ENCODE measurements around the gene DBH. TPM values are rescaled to one million over a fixed set of nuclear protein-coding genes. Genes with fewer than 3 reads are reported as not detected.
"Not testable (repeated sequence)": the region's sequence is repeated elsewhere in the genome, so short reads cannot be mapped to it uniquely, and the experiment has no call there.

The DBH gene
- total RNA-seq, 3 donors from 2014 or later = not detected

DNA sequence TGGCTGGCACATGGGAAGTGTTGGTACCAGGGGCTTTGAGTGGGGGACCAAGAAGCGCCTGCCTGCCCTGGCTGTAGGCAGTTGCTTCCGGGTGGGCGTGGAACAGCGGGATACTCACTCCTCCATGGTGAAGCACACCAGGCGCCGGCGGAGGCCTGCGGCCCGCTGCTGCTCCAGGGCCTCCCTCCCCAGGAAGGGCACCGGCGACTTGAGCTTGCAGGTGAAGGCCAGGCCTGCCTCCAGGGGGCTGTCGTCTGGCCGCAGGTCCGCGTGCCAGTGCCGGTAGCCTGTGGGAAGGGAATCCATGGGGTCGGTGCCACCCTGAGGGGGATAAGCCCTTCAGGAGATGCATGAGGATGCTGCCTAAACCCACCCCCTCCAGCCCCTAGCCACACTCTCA, 34.3 kb downstream of the DBH start:
- intact Hi-C loops (cut with DNase I, micrococcal nuclease) = no loop called here
- TF ChIP-seq, protein P1, sequence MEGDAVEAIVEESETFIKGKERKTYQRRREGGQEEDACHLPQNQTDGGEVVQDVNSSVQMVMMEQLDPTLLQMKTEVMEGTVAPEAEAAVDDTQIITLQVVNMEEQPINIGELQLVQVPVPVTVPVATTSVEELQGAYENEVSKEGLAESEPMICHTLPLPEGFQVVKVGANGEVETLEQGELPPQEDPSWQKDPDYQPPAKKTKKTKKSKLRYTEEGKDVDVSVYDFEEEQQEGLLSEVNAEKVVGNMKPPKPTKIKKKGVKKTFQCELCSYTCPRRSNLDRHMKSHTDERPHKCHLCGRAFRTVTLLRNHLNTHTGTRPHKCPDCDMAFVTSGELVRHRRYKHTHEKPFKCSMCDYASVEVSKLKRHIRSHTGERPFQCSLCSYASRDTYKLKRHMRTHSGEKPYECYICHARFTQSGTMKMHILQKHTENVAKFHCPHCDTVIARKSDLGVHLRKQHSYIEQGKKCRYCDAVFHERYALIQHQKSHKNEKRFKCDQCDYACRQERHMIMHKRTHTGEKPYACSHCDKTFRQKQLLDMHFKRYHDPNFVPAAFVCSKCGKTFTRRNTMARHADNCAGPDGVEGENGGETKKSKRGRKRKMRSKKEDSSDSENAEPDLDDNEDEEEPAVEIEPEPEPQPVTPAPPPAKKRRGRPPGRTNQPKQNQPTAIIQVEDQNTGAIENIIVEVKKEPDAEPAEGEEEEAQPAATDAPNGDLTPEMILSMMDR (IDR thresholded peaks at IDR 0.05) = no peak
- Histone ChIP-seq H3K9me3 (no peaks in the 10 kb centered on the region), H3K4me1 (ENCODE audit: low read depth) (no peaks in the 10 kb centered on the region), H3K36me3 (ENCODE audit: low read depth) (no peaks in the 10 kb centered on the region), H3K4me3 (no peak overlapping the region)
- no peak for ATAC-seq
- no peak for DNase-seq

DNA sequence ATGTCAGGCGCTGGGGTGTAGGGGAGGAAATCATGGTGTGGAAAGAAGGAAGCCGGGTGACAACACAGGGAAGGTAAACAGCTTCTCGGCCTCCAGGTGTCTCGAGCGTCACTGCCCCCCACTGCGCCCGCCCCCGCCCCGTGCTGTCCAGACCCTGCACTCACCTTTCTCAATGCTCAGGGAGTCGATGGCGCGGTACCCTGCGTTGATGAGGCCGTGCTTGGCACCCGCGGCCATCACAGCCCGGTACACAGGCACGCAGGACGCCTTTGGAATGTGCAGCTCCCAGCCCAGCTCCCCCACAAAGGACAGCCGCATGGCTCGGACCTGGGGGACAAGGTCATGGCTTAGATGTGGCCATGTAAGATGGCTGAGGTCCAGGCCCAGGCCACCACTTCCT, 35.2 kb downstream of the DBH start:
- intact Hi-C loops (cut with DNase I, micrococcal nuclease) = no loop called here
- Histone ChIP-seq H3K4me3 (no peak overlapping the region), H3K9me3 (no peaks in the 10 kb centered on the region), H3K4me1 (ENCODE audit: low read depth) (no peaks in the 10 kb centered on the region), H3K36me3 (ENCODE audit: low read depth) (no peaks in the 10 kb centered on the region)
- ATAC-seq (no peak), DNase-seq (no peak)
- TF ChIP-seq, protein P1 (IDR thresholded peaks at IDR 0.05) = no peak

GRCh38 chr9:133672503-133673257, 36.5 kb downstream of the DBH start:
- Histone ChIP-seq H3K36me3 (ENCODE audit: low read depth) (no peaks in the 10 kb centered on the region), H3K9me3 (no peaks in the 10 kb centered on the region), H3K4me3 (no peak overlapping the region), H3K4me1 (ENCODE audit: low read depth) (no peaks in the 10 kb centered on the region)
- intact Hi-C loops (cut with DNase I, micrococcal nuclease) = no loop called here
- TF ChIP-seq, protein P1 (IDR thresholded peaks at IDR 0.05) = no peak
- peak in 1 of 3 donors; percentile 22 for DNase-seq
- no peak for ATAC-seq

- DNase-seq (peak in 1 of 3 donors; percentile 21), ATAC-seq (no peak)
- Histone ChIP-seq H3K36me3 (ENCODE audit: low read depth) (no peaks in the 10 kb centered on the region), H3K9me3 (no peaks in the 10 kb centered on the region), H3K4me3 (no peak overlapping the region), H3K4me1 (ENCODE audit: low read depth) (no peaks in the 10 kb centered on the region)
- intact Hi-C loops (cut with DNase I, micrococcal nuclease) = no loop called here
- TF ChIP-seq, protein P1 (IDR thresholded peaks at IDR 0.05) = no peak
Observed at GRCh38 chr9:133673258-133673655, 37.1 kb downstream of the DBH start.

- peak in 1 of 3 donors; percentile 30 for DNase-seq
- intact Hi-C loops (cut with DNase I, micrococcal nuclease) = no loop called here
Observed at GRCh38 chr9:133674091-133674490, 37.9 kb downstream of the DBH start.

DNA sequence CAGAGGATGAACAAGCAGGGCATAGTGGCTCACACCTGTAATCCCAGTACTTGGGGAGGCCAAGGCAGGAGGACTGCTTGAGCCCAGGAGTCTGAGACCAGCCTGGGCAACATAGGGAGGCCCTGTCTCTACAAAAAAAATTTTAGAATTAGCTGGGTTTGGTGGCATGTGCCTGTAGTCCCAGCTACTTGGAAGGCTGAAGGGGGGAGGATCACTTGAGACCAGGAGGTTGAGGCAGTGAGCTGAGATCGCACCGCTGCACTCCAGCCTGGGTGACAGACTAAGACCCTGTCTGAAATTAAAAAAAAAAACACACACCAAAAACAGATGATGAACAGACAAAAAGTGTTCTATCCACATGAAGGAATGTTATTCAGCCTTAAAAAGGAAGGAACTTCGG, 39.6 kb downstream of the DBH start:
- H3K36me3 ChIP-seq (ENCODE audit: low read depth); H3K9me3 ChIP-seq; H3K4me3 ChIP-seq; intact Hi-C loops (cut with DNase I, micrococcal nuclease); ATAC-seq; H3K4me1 ChIP-seq (ENCODE audit: low read depth): not testable (repeated sequence)
- DNase-seq = peak in 1 of 3 donors; percentile 2

More at GRCh38 chr9:133674091-133674490, 37.9 kb downstream of the DBH start:
- Histone ChIP-seq H3K9me3 (no peaks in the 10 kb centered on the region), H3K4me3 (no peak overlapping the region), H3K4me1 (ENCODE audit: low read depth) (no peaks in the 10 kb centered on the region), H3K36me3 (ENCODE audit: low read depth) (no peaks in the 10 kb centered on the region)
- ATAC-seq = no peak
- TF ChIP-seq, protein P1 (IDR thresholded peaks at IDR 0.05) = no peak

Measured in mucosa of descending colon (tissue), 3 donors.